Fibroblast of gingiva (primary cell): ENCODE measurements around the gene CUL2.
"Not testable (repeated sequence)": the region's sequence is repeated elsewhere in the genome, so short reads cannot be mapped to it uniquely, and the experiment has no call there.

Experiments used
- DNase-seq: peaks from one replicate; pipeline ENCODE4 v3.0.0-alpha.2; 2011; ENCODE audit warnings: low read depth

The CUL2 gene

GRCh38 chr10:35090162-35090954 is at the start of gene CUL2:
CUL2 (minus strand) TSS chr10:35090341; CDS start chr10:35071317, 19,024 bp downstream.
- peak; percentile 98 for DNase-seq

GRCh38 chr10:35136263-35136815 is 46.2 kb upstream of the CUL2 start:
- no peak for DNase-seq

GRCh38 chr10:35135861-35136260 is 45.7 kb upstream of the CUL2 start:
- DNase-seq, result no peak

GRCh38 chr10:35133586-35133985 is 43.4 kb upstream of the CUL2 start:
- DNase-seq, result no peak

- DNase-seq, result no peak
Measured at GRCh38 chr10:35132727-35133126, 42.6 kb upstream of the CUL2 start.

GRCh38 chr10:35130663-35131062 is 40.5 kb upstream of the CUL2 start:
- no peak for DNase-seq

GRCh38 chr10:35129185-35129674 is 39.1 kb upstream of the CUL2 start:
- DNase-seq, result no peak

- peak; percentile 62 for DNase-seq
Measured at GRCh38 chr10:35127289-35127891, 37.2 kb upstream of the CUL2 start.

- DNase-seq, result peak; percentile 97
Measured at GRCh38 chr10:35126530-35127288, 36.6 kb upstream of the CUL2 start, which contains the start of gene CREM. CREM (plus strand) TSS chr10:35126846; CDS start chr10:35137836, 10,990 bp downstream.

GRCh38 chr10:35126062-35126529 is 36.0 kb upstream of the CUL2 start:
- no peak for DNase-seq

GRCh38 chr10:35124540-35124939 is 34.4 kb upstream of the CUL2 start:
- no peak for DNase-seq

GRCh38 chr10:35119378-35119777 is 29.2 kb upstream of the CUL2 start:
- DNase-seq, result no peak

- no peak for DNase-seq
Measured at GRCh38 chr10:35112571-35112970, 22.4 kb upstream of the CUL2 start.

- peak; percentile 2 for DNase-seq
Measured at GRCh38 chr10:35103882-35104281, 13.7 kb upstream of the CUL2 start.

- DNase-seq, result no peak
Measured at GRCh38 chr10:35097510-35097909, 7.4 kb upstream of the CUL2 start.

- DNase-seq, result no peak
Measured at GRCh38 chr10:35096312-35096711, 6.2 kb upstream of the CUL2 start.

- DNase-seq, result no peak
Measured at GRCh38 chr10:35092851-35093250, 2.7 kb upstream of the CUL2 start.

- DNase-seq, result no peak
Measured at GRCh38 chr10:35091994-35092790, 2.1 kb upstream of the CUL2 start.

GRCh38 chr10:35089611-35090161 is 455 bp downstream of the CUL2 start:
- peak; percentile 2 for DNase-seq

GRCh38 chr10:35083242-35083641 is 6.9 kb downstream of the CUL2 start:
- DNase-seq, result no peak

GRCh38 chr10:35080261-35080660 is 9.9 kb downstream of the CUL2 start:
- not testable (repeated sequence) for DNase-seq
